PC-3 (cell line): ENCODE results near the gene STK31.

Experiments used
- EZH2 ChIP-seq: fragments of 300-600 bp; sonication (generic); IDR thresholded peaks from one replicate; pipeline ENCODE4 v1.6.1; 2017; ENCODE audit warnings: antibody characterized with exemption, mild to moderate bottlenecking, low read length; ENCODE audit not compliant: unreplicated experiment
- TF ChIP-seq, protein P1 (sequence below): fragments of 300-600 bp; sonication (generic); conservative IDR thresholded peaks from 2 replicates; pipeline ENCODE4 v1.5.1; 2017; ENCODE audit warnings: antibody characterized with exemption, low read depth, mild to moderate bottlenecking, low read length

DNA sequence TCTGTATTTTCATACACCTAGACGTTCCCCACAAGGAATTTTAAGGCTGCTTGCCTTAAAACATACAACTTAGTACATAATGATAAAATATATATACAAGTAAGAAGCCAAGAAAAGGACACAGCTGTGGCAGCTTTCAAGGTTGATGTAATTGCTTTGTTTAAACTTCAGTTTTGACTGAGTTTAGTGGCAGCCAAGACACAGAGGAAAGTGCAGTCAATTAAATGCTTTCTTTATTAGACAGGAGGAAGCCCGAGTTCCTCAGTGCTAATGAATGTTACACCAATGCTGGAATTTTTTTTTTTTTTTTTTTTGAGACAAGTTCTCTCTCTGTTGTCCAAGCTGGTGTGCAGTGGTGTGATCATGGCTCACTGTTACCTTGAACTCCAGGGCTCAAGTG lies 11.2 kb upstream of the STK31 start:
- TF ChIP-seq, protein P1, sequence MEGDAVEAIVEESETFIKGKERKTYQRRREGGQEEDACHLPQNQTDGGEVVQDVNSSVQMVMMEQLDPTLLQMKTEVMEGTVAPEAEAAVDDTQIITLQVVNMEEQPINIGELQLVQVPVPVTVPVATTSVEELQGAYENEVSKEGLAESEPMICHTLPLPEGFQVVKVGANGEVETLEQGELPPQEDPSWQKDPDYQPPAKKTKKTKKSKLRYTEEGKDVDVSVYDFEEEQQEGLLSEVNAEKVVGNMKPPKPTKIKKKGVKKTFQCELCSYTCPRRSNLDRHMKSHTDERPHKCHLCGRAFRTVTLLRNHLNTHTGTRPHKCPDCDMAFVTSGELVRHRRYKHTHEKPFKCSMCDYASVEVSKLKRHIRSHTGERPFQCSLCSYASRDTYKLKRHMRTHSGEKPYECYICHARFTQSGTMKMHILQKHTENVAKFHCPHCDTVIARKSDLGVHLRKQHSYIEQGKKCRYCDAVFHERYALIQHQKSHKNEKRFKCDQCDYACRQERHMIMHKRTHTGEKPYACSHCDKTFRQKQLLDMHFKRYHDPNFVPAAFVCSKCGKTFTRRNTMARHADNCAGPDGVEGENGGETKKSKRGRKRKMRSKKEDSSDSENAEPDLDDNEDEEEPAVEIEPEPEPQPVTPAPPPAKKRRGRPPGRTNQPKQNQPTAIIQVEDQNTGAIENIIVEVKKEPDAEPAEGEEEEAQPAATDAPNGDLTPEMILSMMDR, result no peak
- no peak for TF ChIP-seq EZH2
